Colonic mucosa (tissue), 4 donors: ENCODE measurements around the gene MLLT1. TPM values are rescaled to one million over a fixed set of nuclear protein-coding genes. Genes with fewer than 3 reads are reported as not detected.
"Not testable (repeated sequence)": the region's sequence is repeated elsewhere in the genome, so short reads cannot be mapped to it uniquely, and the experiment has no call there.

Source experiments
- DNase-seq: peaks from one replicate; pipeline ENCODE4 v3.0.0-alpha.2; 2020
- H3K27ac ChIP-seq: fragments of 200-600 bp; one replicate; pipeline ENCODE4 v1.8.0; 2021
- H3K27me3 ChIP-seq: fragments of 200-600 bp; one replicate; pipeline ENCODE4 v1.8.0; 2021
- H3K36me3 ChIP-seq: fragments of 200-600 bp; one replicate; pipeline ENCODE4 v1.8.0; 2021
- H3K4me1 ChIP-seq: fragments of 200-600 bp; one replicate; pipeline ENCODE4 v1.8.0; 2021; ENCODE audit warnings: mild to moderate bottlenecking
- H3K4me3 ChIP-seq: fragments of 200-600 bp; one replicate; pipeline ENCODE4 v1.8.0; 2021
- H3K9ac ChIP-seq, 2 donors: one replicate each; pipeline ENCODE4 v1.7.0; 2013; ENCODE audit warnings: control low read depth in 2 of 2, low read depth in 2 of 2, low read length in 2 of 2
- H3K9me3 ChIP-seq: fragments of 200-600 bp; one replicate; pipeline ENCODE4 v1.8.0; 2021
- intact Hi-C: fragments of 100-400 bp; cut with DNase I; formaldehyde crosslinking; loops from one replicate; pipeline ENCODE4 v1.14.1; 2022
- total RNA-seq, 2 donors: library from RNA; stranded (reverse); fragmentation: NEBNext Ultra II Directional in 1 of 2; extraction: Animal tissue kit (Norgen Biotek cat#: 25700) in 1 of 2; gene quantifications; one replicate each; pipeline ENCODE4 v1.2.1, GENCODE V29; 2021
- TF ChIP-seq, protein P1 (sequence below): fragments of 200-600 bp; IDR thresholded peaks from one replicate; pipeline ENCODE4 v1.8.0; 2022; ENCODE audit warnings: antibody characterized with exemption, mild to moderate bottlenecking
- donor health status: healthy.
- donor health status: DM: no; HTN: no; CAD: no.
- donor health status: DM: no; HTN: no; CAD: no.

The MLLT1 gene
- total RNA-seq, 2 donors from 2014 or later, result 26.4 to 59.2 TPM

DNA sequence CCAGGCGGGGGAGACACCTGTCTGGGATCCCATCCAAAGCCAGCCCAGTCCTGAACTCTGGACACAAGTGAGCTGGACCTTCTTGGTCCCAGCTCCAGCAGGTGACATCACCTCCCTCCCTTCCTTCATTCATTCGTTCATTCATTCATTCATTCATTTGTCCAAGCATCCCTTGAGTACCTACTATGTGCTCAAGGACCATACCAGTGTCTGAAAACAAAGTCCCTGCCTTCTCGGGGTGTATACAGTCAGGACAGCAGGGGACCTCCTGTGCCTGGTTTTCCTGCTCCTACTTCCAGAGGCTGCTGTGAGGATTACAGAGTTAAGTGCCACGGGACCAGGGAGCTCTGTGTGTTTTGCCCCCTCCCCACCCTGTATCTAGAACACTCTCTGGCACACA, 39.6 kb upstream of the MLLT1 start:
- H3K36me3 ChIP-seq, result no peaks in the 10 kb centered on the region
- TF ChIP-seq, protein P1, sequence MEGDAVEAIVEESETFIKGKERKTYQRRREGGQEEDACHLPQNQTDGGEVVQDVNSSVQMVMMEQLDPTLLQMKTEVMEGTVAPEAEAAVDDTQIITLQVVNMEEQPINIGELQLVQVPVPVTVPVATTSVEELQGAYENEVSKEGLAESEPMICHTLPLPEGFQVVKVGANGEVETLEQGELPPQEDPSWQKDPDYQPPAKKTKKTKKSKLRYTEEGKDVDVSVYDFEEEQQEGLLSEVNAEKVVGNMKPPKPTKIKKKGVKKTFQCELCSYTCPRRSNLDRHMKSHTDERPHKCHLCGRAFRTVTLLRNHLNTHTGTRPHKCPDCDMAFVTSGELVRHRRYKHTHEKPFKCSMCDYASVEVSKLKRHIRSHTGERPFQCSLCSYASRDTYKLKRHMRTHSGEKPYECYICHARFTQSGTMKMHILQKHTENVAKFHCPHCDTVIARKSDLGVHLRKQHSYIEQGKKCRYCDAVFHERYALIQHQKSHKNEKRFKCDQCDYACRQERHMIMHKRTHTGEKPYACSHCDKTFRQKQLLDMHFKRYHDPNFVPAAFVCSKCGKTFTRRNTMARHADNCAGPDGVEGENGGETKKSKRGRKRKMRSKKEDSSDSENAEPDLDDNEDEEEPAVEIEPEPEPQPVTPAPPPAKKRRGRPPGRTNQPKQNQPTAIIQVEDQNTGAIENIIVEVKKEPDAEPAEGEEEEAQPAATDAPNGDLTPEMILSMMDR, result no peak
- H3K9me3 ChIP-seq, result no peaks in the 10 kb centered on the region
- DNase-seq, result no peak
- H3K4me1 ChIP-seq, result no peaks in the 10 kb centered on the region
- intact Hi-C loops, result no loop called here
- H3K27me3 ChIP-seq, result no peaks in the 10 kb centered on the region
- no peak overlapping the region for H3K9ac ChIP-seq
- H3K27ac ChIP-seq, result no peak overlapping the region
- no peak overlapping the region for H3K4me3 ChIP-seq

DNA sequence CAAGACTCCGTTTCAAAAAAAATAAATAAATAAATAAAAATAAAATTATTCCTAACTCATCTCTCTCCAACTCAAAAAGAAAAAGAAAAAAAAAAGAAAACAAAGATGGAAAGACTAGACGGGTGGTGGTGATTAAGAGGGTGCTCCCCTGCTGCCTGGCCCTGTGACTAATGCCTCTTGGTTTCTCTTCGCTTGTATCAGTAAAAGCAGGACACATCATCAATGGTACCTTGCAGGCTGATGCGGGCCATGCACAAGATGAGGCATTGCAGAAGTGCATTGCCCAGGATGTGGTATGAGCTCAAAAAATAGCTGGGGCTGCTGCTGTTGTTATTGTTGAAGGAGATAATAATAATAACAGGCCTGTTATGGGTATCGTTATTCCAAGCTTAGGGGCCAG, 39.0 kb upstream of the MLLT1 start:
- DNase-seq, result no peak
- H3K9ac ChIP-seq, result no peak overlapping the region
- TF ChIP-seq, protein P1, result no peak
- H3K27ac ChIP-seq, result no peak overlapping the region
- intact Hi-C loops, result no loop called here
- H3K9me3 ChIP-seq, result no peaks in the 10 kb centered on the region
- H3K4me1 ChIP-seq, result no peaks in the 10 kb centered on the region
- no peak overlapping the region for H3K4me3 ChIP-seq
- H3K27me3 ChIP-seq, result no peaks in the 10 kb centered on the region
- no peaks in the 10 kb centered on the region for H3K36me3 ChIP-seq

DNA sequence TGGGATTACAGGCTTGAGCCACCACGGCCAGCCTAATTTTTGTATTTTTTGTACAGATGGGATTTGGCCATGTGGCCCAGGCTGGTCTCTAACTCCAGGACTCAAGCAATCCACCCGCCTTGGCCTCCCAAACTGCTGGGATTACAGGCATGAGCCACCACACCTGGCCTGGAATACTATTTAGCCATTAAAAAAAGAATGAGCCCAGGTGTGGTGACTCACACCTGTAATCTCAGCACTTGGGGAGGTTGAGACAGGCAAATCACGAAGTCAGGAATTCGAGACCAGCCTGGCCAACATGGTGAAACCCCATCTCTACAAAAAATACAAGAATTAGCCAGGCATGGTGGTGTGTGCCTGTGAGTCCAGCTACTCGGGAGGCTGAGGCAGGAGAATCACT, 35.9 kb upstream of the MLLT1 start:
- H3K36me3 ChIP-seq, H3K9me3 ChIP-seq, H3K9ac ChIP-seq, H3K4me1 ChIP-seq, DNase-seq, H3K27me3 ChIP-seq, H3K4me3 ChIP-seq, intact Hi-C loops, H3K27ac ChIP-seq: not testable (repeated sequence)

DNA sequence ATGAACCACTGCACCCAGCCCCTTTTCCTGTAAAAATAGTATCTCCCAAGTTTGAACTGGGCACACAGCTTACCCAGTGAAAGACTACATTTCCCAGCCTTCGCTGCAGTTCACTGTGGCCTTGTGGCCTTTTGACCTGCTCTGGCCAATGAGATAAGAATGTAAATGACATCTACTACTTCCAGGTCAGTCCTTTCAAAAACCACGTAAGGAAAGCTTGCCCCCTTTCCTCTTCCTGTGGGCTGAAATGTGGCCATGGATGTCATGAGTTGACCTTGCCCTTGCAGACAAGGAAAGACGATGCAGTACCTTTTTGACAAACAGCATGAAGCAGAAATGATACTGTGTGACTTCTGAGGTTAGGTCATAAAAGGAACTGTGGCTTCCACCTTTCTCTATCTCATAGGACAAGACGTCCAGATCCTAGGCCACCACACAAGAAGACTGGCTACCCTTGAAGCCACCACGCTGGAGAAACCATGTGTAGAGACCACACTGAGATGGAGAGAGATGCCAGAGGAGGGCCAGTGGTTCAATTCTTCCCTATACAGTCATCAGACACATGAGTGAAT, 33.7 kb upstream of the MLLT1 start:
- TF ChIP-seq, protein P1, result no peak
- DNase-seq, result no peak
- H3K9me3 ChIP-seq, result no peaks in the 10 kb centered on the region
- no peak overlapping the region for H3K27ac ChIP-seq
- no peaks in the 10 kb centered on the region for H3K27me3 ChIP-seq
- H3K4me3 ChIP-seq, result no peak overlapping the region
- no peaks in the 10 kb centered on the region for H3K4me1 ChIP-seq
- no peak overlapping the region for H3K9ac ChIP-seq
- H3K36me3 ChIP-seq, result no peaks in the 10 kb centered on the region
- intact Hi-C loops, result no loop called here

DNA sequence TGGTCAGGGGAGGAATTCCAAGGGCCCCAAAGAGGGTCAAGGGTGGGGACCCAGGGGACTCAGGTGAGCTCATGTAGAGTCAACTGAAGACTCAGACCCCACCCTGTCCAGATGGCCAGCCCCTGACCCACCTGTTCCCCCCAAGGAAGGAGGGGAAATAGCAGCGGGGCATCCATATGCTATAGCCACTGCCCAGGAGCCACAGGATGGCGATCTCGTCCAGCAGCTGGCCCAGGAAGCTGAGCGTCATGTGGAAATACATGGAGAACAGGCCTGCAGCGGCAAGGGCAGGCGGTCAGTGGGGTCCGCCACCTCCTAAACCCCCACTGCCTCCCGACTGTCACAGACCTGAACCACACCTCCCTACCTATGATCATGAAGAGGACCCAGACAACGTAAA, 32.2 kb upstream of the MLLT1 start:
- no peaks in the 10 kb centered on the region for H3K4me1 ChIP-seq
- TF ChIP-seq, protein P1, result no peak
- intact Hi-C loops, result no loop called here
- H3K36me3 ChIP-seq, result no peaks in the 10 kb centered on the region
- H3K9ac ChIP-seq, result no peak overlapping the region
- H3K27ac ChIP-seq, result no peak overlapping the region
- H3K4me3 ChIP-seq, result no peak overlapping the region
- H3K27me3 ChIP-seq, result no peaks in the 10 kb centered on the region
- DNase-seq, result no peak
- no peaks in the 10 kb centered on the region for H3K9me3 ChIP-seq

DNA sequence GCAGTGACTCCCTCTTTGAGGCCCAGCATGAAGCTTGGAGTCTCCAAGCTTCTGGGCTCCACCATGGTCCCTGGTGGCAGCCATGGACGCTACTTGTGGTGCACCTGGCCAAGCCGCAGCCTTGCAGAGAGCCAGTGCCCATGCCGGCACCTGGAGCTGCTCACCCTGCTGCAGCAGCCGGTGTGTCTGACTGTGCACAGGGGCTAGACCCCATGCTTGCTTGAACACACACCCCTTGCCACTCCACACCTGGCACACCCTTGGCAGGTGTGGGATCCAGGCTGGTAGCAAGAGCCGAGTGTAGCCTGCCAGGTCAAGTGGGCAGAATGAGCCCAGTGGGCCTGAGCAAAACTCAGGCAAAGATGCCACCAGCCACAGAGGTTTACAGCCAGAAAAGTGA, 18.6 kb upstream of the MLLT1 start:
- H3K27ac ChIP-seq, result no peak overlapping the region
- no peaks in the 10 kb centered on the region for H3K36me3 ChIP-seq
- no peak overlapping the region for H3K9ac ChIP-seq
- no peaks in the 10 kb centered on the region for H3K27me3 ChIP-seq
- TF ChIP-seq, protein P1, result no peak
- no peaks in the 10 kb centered on the region for H3K9me3 ChIP-seq
- no peaks in the 10 kb centered on the region for H3K4me1 ChIP-seq
- H3K4me3 ChIP-seq, result no peak overlapping the region
- no peak for DNase-seq
- intact Hi-C loops, result loop anchor here (2.0 to 10.0 kb wide), 2 partner anchors 80 to 254 kb away; no protein-coding TSS in a partner anchor
